Measurements from ENCODE around the gene FRK. TPM values are rescaled to one million over a fixed set of nuclear protein-coding genes. Genes with fewer than 3 reads are reported as not detected.
A peak's percentile ranks its signal among the peaks of the same experiment; 100 is the strongest.

The FRK gene
- total RNA-seq, 6 experiments from 2014 or later, result 0.02 to 0.03 (median 0.02) TPM; not detected in 1

- peak; percentile 91 for DNase-seq
These were observed 26.8 kb upstream of the FRK start for GRCh38 chr6:116087437-116088027.

GRCh38 chr6:116084284-116084683, 23.6 kb upstream of the FRK start:
- peaks cover 2% of the 10 kb centered on the region for H3K27me3 Mint-ChIP-seq (ENCODE audit: insufficient read depth)
- no peaks in the 10 kb centered on the region for H3K9me3 Mint-ChIP-seq
- H3K36me3 Mint-ChIP-seq (ENCODE audit: low read depth), result peaks cover 1% of the 10 kb centered on the region
- H3K4me3 Mint-ChIP-seq, result no peak overlapping the region
- TF ChIP-seq, protein P1, sequence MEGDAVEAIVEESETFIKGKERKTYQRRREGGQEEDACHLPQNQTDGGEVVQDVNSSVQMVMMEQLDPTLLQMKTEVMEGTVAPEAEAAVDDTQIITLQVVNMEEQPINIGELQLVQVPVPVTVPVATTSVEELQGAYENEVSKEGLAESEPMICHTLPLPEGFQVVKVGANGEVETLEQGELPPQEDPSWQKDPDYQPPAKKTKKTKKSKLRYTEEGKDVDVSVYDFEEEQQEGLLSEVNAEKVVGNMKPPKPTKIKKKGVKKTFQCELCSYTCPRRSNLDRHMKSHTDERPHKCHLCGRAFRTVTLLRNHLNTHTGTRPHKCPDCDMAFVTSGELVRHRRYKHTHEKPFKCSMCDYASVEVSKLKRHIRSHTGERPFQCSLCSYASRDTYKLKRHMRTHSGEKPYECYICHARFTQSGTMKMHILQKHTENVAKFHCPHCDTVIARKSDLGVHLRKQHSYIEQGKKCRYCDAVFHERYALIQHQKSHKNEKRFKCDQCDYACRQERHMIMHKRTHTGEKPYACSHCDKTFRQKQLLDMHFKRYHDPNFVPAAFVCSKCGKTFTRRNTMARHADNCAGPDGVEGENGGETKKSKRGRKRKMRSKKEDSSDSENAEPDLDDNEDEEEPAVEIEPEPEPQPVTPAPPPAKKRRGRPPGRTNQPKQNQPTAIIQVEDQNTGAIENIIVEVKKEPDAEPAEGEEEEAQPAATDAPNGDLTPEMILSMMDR (IDR thresholded peaks at IDR 0.05), result no peak
- no peak overlapping the region for H3K27ac Mint-ChIP-seq
- peaks cover 47% of the 10 kb centered on the region for H3K4me1 Mint-ChIP-seq (ENCODE audit: low read depth)
- DNase-seq, result peak; percentile 5

More at GRCh38 chr6:116087437-116088027, 26.8 kb upstream of the FRK start:
- Mint-ChIP-seq H3K4me3 (no peak overlapping the region; the same call in 1 of the 2 replicates), H3K4me1 (ENCODE audit: low read depth) (peaks cover 52% of the 10 kb centered on the region), H3K36me3 (ENCODE audit: low read depth) (peaks cover 8% of the 10 kb centered on the region), H3K9me3 (no peaks in the 10 kb centered on the region), H3K27ac (peak overlapping the region; percentile 75), H3K27me3 (ENCODE audit: insufficient read depth) (peaks cover 2% of the 10 kb centered on the region)
- TF ChIP-seq, protein P1 (IDR thresholded peaks at IDR 0.05), result peak; percentile 57; the same call in 1 of the 2 replicates

DNA sequence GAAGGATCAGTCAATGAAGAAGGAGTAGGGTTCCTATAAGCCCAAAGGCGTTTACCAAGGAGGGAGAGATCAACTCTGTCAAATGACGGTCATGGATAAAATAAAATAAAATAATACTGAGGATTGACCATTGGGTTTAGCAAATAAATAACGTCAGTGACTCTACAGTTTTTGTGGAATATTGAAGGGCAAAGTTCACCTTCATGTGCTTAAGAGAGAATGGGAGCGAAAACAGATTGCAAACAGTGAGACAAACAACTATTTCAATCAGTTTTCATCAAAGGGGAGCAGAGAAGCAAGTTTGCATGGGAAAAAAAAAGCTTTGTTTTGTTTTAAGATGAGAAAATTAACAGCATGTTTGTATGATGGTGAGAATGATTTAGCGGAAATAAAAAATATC, 22.4 kb upstream of the FRK start:
- H3K27ac Mint-ChIP-seq, result no peak overlapping the region
- TF ChIP-seq, protein P1 (IDR thresholded peaks at IDR 0.05), result no peak
- DNase-seq, result no peak
- H3K36me3 Mint-ChIP-seq (ENCODE audit: low read depth), result no peaks in the 10 kb centered on the region
- H3K4me1 Mint-ChIP-seq (ENCODE audit: low read depth), result peaks cover 35% of the 10 kb centered on the region
- no peaks in the 10 kb centered on the region for H3K9me3 Mint-ChIP-seq
- peaks cover 2% of the 10 kb centered on the region for H3K27me3 Mint-ChIP-seq (ENCODE audit: insufficient read depth)
- H3K4me3 Mint-ChIP-seq, result no peak overlapping the region

GRCh38 chr6:116078945-116079344, 18.3 kb upstream of the FRK start:
- TF ChIP-seq, protein P1 (IDR thresholded peaks at IDR 0.05), result no peak
- Mint-ChIP-seq H3K9me3 (no peaks in the 10 kb centered on the region), H3K27me3 (ENCODE audit: insufficient read depth) (no peaks in the 10 kb centered on the region; the same call in none of the 2 replicates), H3K27ac (no peak overlapping the region), H3K4me3 (no peak overlapping the region), H3K4me1 (ENCODE audit: low read depth) (peaks cover 25% of the 10 kb centered on the region), H3K36me3 (ENCODE audit: low read depth) (no peaks in the 10 kb centered on the region)
- no peak for DNase-seq

- Mint-ChIP-seq H3K27me3 (ENCODE audit: insufficient read depth) (no peaks in the 10 kb centered on the region; the same call in none of the 2 replicates), H3K27ac (no peak overlapping the region), H3K9me3 (no peaks in the 10 kb centered on the region), H3K4me3 (no peak overlapping the region), H3K36me3 (ENCODE audit: low read depth) (no peaks in the 10 kb centered on the region), H3K4me1 (ENCODE audit: low read depth) (peaks cover 26% of the 10 kb centered on the region)
- DNase-seq, result no peak
- TF ChIP-seq, protein P1 (IDR thresholded peaks at IDR 0.05), result no peak
These were observed 17.8 kb upstream of the FRK start for GRCh38 chr6:116078522-116078921.

All from HFFc6 (cell line).